ENCODE measurements around the gene TMBIM4.

The TMBIM4 gene

GRCh38 chr12:66118240-66118891 is 51.4 kb downstream of the TMBIM4 start:
- Histone ChIP-seq H3K4me1 (ENCODE audit: control insufficient read depth, insufficient read depth, low read length) (no peaks in the 10 kb centered on the region), H3K36me3 (ENCODE audit: control insufficient read depth, insufficient read depth, low read length) (peaks cover 19% of the 10 kb centered on the region), H3K27me3 (ENCODE audit: control insufficient read depth, insufficient read depth, low read length) (no peaks in the 10 kb centered on the region), H3K4me3 (ENCODE audit: low read depth, low read length) (no peak overlapping the region), H3K27ac (ENCODE audit: low read depth, low read length) (no peak overlapping the region), H3K9ac (ENCODE audit: low read length) (no peak overlapping the region), H3K9me3 (ENCODE audit: control insufficient read depth, insufficient read depth, low read depth, low read length) (no peaks in the 10 kb centered on the region)

GRCh38 chr12:66117242-66117641 is 52.6 kb downstream of the TMBIM4 start:
- Histone ChIP-seq H3K4me3 (ENCODE audit: low read depth, low read length) (no peak overlapping the region), H3K9me3 (ENCODE audit: control insufficient read depth, insufficient read depth, low read depth, low read length) (no peaks in the 10 kb centered on the region), H3K9ac (ENCODE audit: low read length) (no peak overlapping the region), H3K27ac (ENCODE audit: low read depth, low read length) (no peak overlapping the region), H3K4me1 (ENCODE audit: control insufficient read depth, insufficient read depth, low read length) (no peaks in the 10 kb centered on the region), H3K27me3 (ENCODE audit: control insufficient read depth, insufficient read depth, low read length) (no peaks in the 10 kb centered on the region), H3K36me3 (ENCODE audit: control insufficient read depth, insufficient read depth, low read length) (peaks cover 8% of the 10 kb centered on the region; the same call in 1 of the 2 replicates)

- Histone ChIP-seq H3K27ac (ENCODE audit: low read depth, low read length) (no peak overlapping the region), H3K4me1 (ENCODE audit: control insufficient read depth, insufficient read depth, low read length) (no peaks in the 10 kb centered on the region), H3K9ac (ENCODE audit: low read length) (no peak overlapping the region), H3K27me3 (ENCODE audit: control insufficient read depth, insufficient read depth, low read length) (no peaks in the 10 kb centered on the region), H3K4me3 (ENCODE audit: low read depth, low read length) (no peak overlapping the region), H3K36me3 (ENCODE audit: control insufficient read depth, insufficient read depth, low read length) (peaks cover 3% of the 10 kb centered on the region; the same call in 1 of the 2 replicates), H3K9me3 (ENCODE audit: control insufficient read depth, insufficient read depth, low read depth, low read length) (no peaks in the 10 kb centered on the region)
Measured at GRCh38 chr12:66115071-66115600, 54.7 kb downstream of the TMBIM4 start.

- Histone ChIP-seq H3K27me3 (ENCODE audit: control insufficient read depth, insufficient read depth, low read length) (no peaks in the 10 kb centered on the region), H3K27ac (ENCODE audit: low read depth, low read length) (no peak overlapping the region), H3K9ac (ENCODE audit: low read length) (no peak overlapping the region), H3K9me3 (ENCODE audit: control insufficient read depth, insufficient read depth, low read depth, low read length) (no peaks in the 10 kb centered on the region), H3K4me1 (ENCODE audit: control insufficient read depth, insufficient read depth, low read length) (peaks cover 3% of the 10 kb centered on the region), H3K36me3 (ENCODE audit: control insufficient read depth, insufficient read depth, low read length) (no peaks in the 10 kb centered on the region), H3K4me3 (ENCODE audit: low read depth, low read length) (no peak overlapping the region)
Measured at GRCh38 chr12:66113471-66113870, 56.3 kb downstream of the TMBIM4 start.

- no peaks in the 10 kb centered on the region for H3K27me3 ChIP-seq (ENCODE audit: control insufficient read depth, insufficient read depth, low read length)
- no peak overlapping the region for H3K4me3 ChIP-seq (ENCODE audit: low read depth, low read length)
- H3K9me3 ChIP-seq (ENCODE audit: control insufficient read depth, insufficient read depth, low read depth, low read length) = no peaks in the 10 kb centered on the region
- H3K36me3 ChIP-seq (ENCODE audit: control insufficient read depth, insufficient read depth, low read length) = no peaks in the 10 kb centered on the region
- peaks cover 13% of the 10 kb centered on the region for H3K4me1 ChIP-seq (ENCODE audit: control insufficient read depth, insufficient read depth, low read length)
- H3K9ac ChIP-seq (ENCODE audit: low read length) = no peak overlapping the region
- no peak overlapping the region for H3K27ac ChIP-seq (ENCODE audit: low read depth, low read length)
Measured at GRCh38 chr12:66111605-66112004, 58.2 kb downstream of the TMBIM4 start.

GRCh38 chr12:66109056-66109455 is 60.7 kb downstream of the TMBIM4 start:
- Histone ChIP-seq H3K27me3 (ENCODE audit: control insufficient read depth, insufficient read depth, low read length) (no peaks in the 10 kb centered on the region), H3K9ac (ENCODE audit: low read length) (no peak overlapping the region), H3K4me1 (ENCODE audit: control insufficient read depth, insufficient read depth, low read length) (peaks cover 13% of the 10 kb centered on the region), H3K27ac (ENCODE audit: low read depth, low read length) (no peak overlapping the region), H3K4me3 (ENCODE audit: low read depth, low read length) (no peak overlapping the region), H3K9me3 (ENCODE audit: control insufficient read depth, insufficient read depth, low read depth, low read length) (no peaks in the 10 kb centered on the region), H3K36me3 (ENCODE audit: control insufficient read depth, insufficient read depth, low read length) (no peaks in the 10 kb centered on the region)

GRCh38 chr12:66108386-66108785 is 61.4 kb downstream of the TMBIM4 start:
- H3K9ac ChIP-seq (ENCODE audit: low read length) = no peak overlapping the region

GRCh38 chr12:66107451-66107915 is 62.3 kb downstream of the TMBIM4 start:
- no peaks in the 10 kb centered on the region for H3K9me3 ChIP-seq (ENCODE audit: control insufficient read depth, insufficient read depth, low read depth, low read length)
- no peaks in the 10 kb centered on the region for H3K36me3 ChIP-seq (ENCODE audit: control insufficient read depth, insufficient read depth, low read length)
- H3K27me3 ChIP-seq (ENCODE audit: control insufficient read depth, insufficient read depth, low read length) = no peaks in the 10 kb centered on the region
- no peak overlapping the region for H3K9ac ChIP-seq (ENCODE audit: low read length)
- no peak overlapping the region for H3K27ac ChIP-seq (ENCODE audit: low read depth, low read length)
- no peak overlapping the region for H3K4me3 ChIP-seq (ENCODE audit: low read depth, low read length)
- H3K4me1 ChIP-seq (ENCODE audit: control insufficient read depth, insufficient read depth, low read length) = peaks cover 13% of the 10 kb centered on the region

More at GRCh38 chr12:66108386-66108785, 61.4 kb downstream of the TMBIM4 start:
- Histone ChIP-seq H3K27ac (ENCODE audit: low read depth, low read length) (no peak overlapping the region), H3K4me3 (ENCODE audit: low read depth, low read length) (no peak overlapping the region), H3K36me3 (ENCODE audit: control insufficient read depth, insufficient read depth, low read length) (no peaks in the 10 kb centered on the region), H3K4me1 (ENCODE audit: control insufficient read depth, insufficient read depth, low read length) (peaks cover 13% of the 10 kb centered on the region), H3K9me3 (ENCODE audit: control insufficient read depth, insufficient read depth, low read depth, low read length) (no peaks in the 10 kb centered on the region), H3K27me3 (ENCODE audit: control insufficient read depth, insufficient read depth, low read length) (no peaks in the 10 kb centered on the region)

- H3K9me3 ChIP-seq (ENCODE audit: control insufficient read depth, insufficient read depth, low read depth, low read length) = peaks cover 8% of the 10 kb centered on the region
- no peaks in the 10 kb centered on the region for H3K36me3 ChIP-seq (ENCODE audit: control insufficient read depth, insufficient read depth, low read length)
- H3K27ac ChIP-seq (ENCODE audit: low read depth, low read length) = no peak overlapping the region
- H3K27me3 ChIP-seq (ENCODE audit: control insufficient read depth, insufficient read depth, low read length) = no peaks in the 10 kb centered on the region
- H3K4me1 ChIP-seq (ENCODE audit: control insufficient read depth, insufficient read depth, low read length) = peaks cover 8% of the 10 kb centered on the region
- no peak overlapping the region for H3K4me3 ChIP-seq (ENCODE audit: low read depth, low read length)
- no peak overlapping the region for H3K9ac ChIP-seq (ENCODE audit: low read length)
Measured at GRCh38 chr12:66103016-66103913, 66.5 kb downstream of the TMBIM4 start.

GRCh38 chr12:66092559-66093269 is 77.1 kb downstream of the TMBIM4 start:
- H3K36me3 ChIP-seq (ENCODE audit: control insufficient read depth, insufficient read depth, low read length) = no peaks in the 10 kb centered on the region
- H3K9ac ChIP-seq (ENCODE audit: low read length) = no peak overlapping the region
- no peak overlapping the region for H3K4me3 ChIP-seq (ENCODE audit: low read depth, low read length)
- H3K27me3 ChIP-seq (ENCODE audit: control insufficient read depth, insufficient read depth, low read length) = no peaks in the 10 kb centered on the region
- H3K27ac ChIP-seq (ENCODE audit: low read depth, low read length) = no peak overlapping the region
- H3K9me3 ChIP-seq (ENCODE audit: control insufficient read depth, insufficient read depth, low read depth, low read length) = no peaks in the 10 kb centered on the region
- peaks cover 6% of the 10 kb centered on the region; the same call in 1 of the 2 replicates for H3K4me1 ChIP-seq (ENCODE audit: control insufficient read depth, insufficient read depth, low read length)
